ENCODE data around the gene ERVFRD-1.

Gene ERVFRD-1

GRCh38 chr6:11129908-11130565 lies 18.5 kb upstream of the ERVFRD-1 start:
- H3K4me3 ChIP-seq (ENCODE audit: low read depth, low read length): no peak overlapping the region
- no peak for TF ChIP-seq CTCF (IDR thresholded peaks at IDR 0.05; ENCODE audit: low read depth, low read length, missing control alignments)
- in situ Hi-C loops (cut with HindIII; ENCODE audit: low sequenced_read_pairs): no loop called here
- no peak for DNase-seq (ENCODE audit: low read depth)

GRCh38 chr6:11128608-11129007 lies 17.1 kb upstream of the ERVFRD-1 start:
- H3K4me3 ChIP-seq (ENCODE audit: low read depth, low read length): no peak overlapping the region
- DNase-seq (ENCODE audit: low read depth): no peak
- in situ Hi-C loops (cut with HindIII; ENCODE audit: low sequenced_read_pairs): no loop called here
- TF ChIP-seq CTCF (IDR thresholded peaks at IDR 0.05; ENCODE audit: low read depth, low read length, missing control alignments): no peak

- no peak for TF ChIP-seq CTCF (IDR thresholded peaks at IDR 0.05; ENCODE audit: low read depth, low read length, missing control alignments)
- peak; percentile 32 for DNase-seq (ENCODE audit: low read depth)
- no peak overlapping the region for H3K4me3 ChIP-seq (ENCODE audit: low read depth, low read length)
- in situ Hi-C loops (cut with HindIII; ENCODE audit: low sequenced_read_pairs): no loop called here
Measured at GRCh38 chr6:11126876-11127275, 15.4 kb upstream of the ERVFRD-1 start.

GRCh38 chr6:11123978-11124377 lies 12.5 kb upstream of the ERVFRD-1 start:
- no peak for DNase-seq (ENCODE audit: low read depth)
- no peak overlapping the region for H3K4me3 ChIP-seq (ENCODE audit: low read depth, low read length)
- TF ChIP-seq CTCF (IDR thresholded peaks at IDR 0.05; ENCODE audit: low read depth, low read length, missing control alignments): peak; percentile 29
- in situ Hi-C loops (cut with HindIII; ENCODE audit: low sequenced_read_pairs): no loop called here

GRCh38 chr6:11122380-11122779 lies 10.9 kb upstream of the ERVFRD-1 start:
- in situ Hi-C loops (cut with HindIII; ENCODE audit: low sequenced_read_pairs): no loop called here
- no peak for DNase-seq (ENCODE audit: low read depth)
- H3K4me3 ChIP-seq (ENCODE audit: low read depth, low read length): no peak overlapping the region
- TF ChIP-seq CTCF (IDR thresholded peaks at IDR 0.05; ENCODE audit: low read depth, low read length, missing control alignments): no peak

- no peak overlapping the region for H3K4me3 ChIP-seq (ENCODE audit: low read depth, low read length)
- DNase-seq (ENCODE audit: low read depth): peak; percentile 76
- in situ Hi-C loops (cut with HindIII; ENCODE audit: low sequenced_read_pairs): no loop called here
- TF ChIP-seq CTCF (IDR thresholded peaks at IDR 0.05; ENCODE audit: low read depth, low read length, missing control alignments): no peak
Measured at GRCh38 chr6:11121851-11122250, 10.3 kb upstream of the ERVFRD-1 start.

Data from astrocyte of the cerebellum (primary cell).